SK-N-SH (cell line): ENCODE data around the gene INHBE. TPM values are rescaled to one million over a fixed set of nuclear protein-coding genes. Genes with fewer than 3 reads are reported as not detected.

ENCODE experiments used
- CTCF ChIA-PET: fragments of 300-600, 350-600 bp; formaldehyde crosslinking; extraction: SDS; loops from one replicate; lab custom pipeline; 2021; lab: Yijun Ruan, JAX
- POLR2A ChIA-PET: fragments of 350-600 bp; sonication (Branson Sonifier 250); formaldehyde crosslinking; extraction: SDS; loops from one replicate; lab custom pipeline; 2020; ENCODE audit warnings: antibody characterized with exemption, inconsistent platforms; lab: Yijun Ruan, JAX
- DNase-seq: peaks from one replicate; pipeline ENCODE4 v3.0.0; 2012
- H2AFZ ChIP-seq: fragments of 200-600 bp; sonication (generic); 2 replicates; pipeline ENCODE4 v1.8.1; 2016; ENCODE audit warnings: antibody characterized with exemption, mild to moderate bottlenecking, low read depth
- H3F3A ChIP-seq: fragments of 200-600 bp; sonication (generic); replicated peaks from 2 replicates; pipeline ENCODE3; 2016; ENCODE audit warnings: antibody characterized with exemption, mild to moderate bottlenecking; ENCODE audit not compliant: insufficient read depth
- H3K27ac ChIP-seq, 2 experiments: fragments of 200-500 bp in 1 of 2; fragments of 200-600 bp in 1 of 2; sonication (Bioruptor generic) in 1 of 2; sonication (generic), shearing (Covaris generic) in 1 of 2; 2 replicates each; pipeline versions ENCODE4 v1.5.1 to v1.6.1; 2014 to 2016; ENCODE audit warnings: low read depth in 2 of 2, inconsistent platforms in 1 of 2, low read length in 1 of 2, mild to moderate bottlenecking in 1 of 2, mixed read lengths in 1 of 2
- H3K27me3 ChIP-seq: fragments of 200-600 bp; sonication (generic), shearing (Covaris generic); 2 replicates; pipeline ENCODE4 v1.6.1; 2016; ENCODE audit warnings: mixed run types; ENCODE audit not compliant: insufficient read depth
- H3K36me3 ChIP-seq, 2 experiments: fragments of 200-500 bp in 1 of 2; fragments of 200-600 bp in 1 of 2; sonication (Bioruptor generic) in 1 of 2; sonication (generic) in 1 of 2; replicated peaks in 1 of 2; 2 replicates each; pipeline versions ENCODE3 to v1.5.1; 2014 to 2016; ENCODE audit warnings: low read length in 1 of 2, mild to moderate bottlenecking in 1 of 2; ENCODE audit not compliant: insufficient read depth in 2 of 2, control insufficient read depth in 1 of 2
- H3K4me1 ChIP-seq, 2 experiments: fragments of 200-500 bp in 1 of 2; fragments of 200-600 bp in 1 of 2; sonication (Bioruptor generic) in 1 of 2; sonication (generic), shearing (Covaris generic) in 1 of 2; 2 replicates each; pipeline versions ENCODE4 v1.5.1 to v1.6.1; 2014 to 2016; ENCODE audit warnings: low read depth in 1 of 2, low read length in 1 of 2, mixed run types in 1 of 2; ENCODE audit not compliant: insufficient read depth in 2 of 2, control insufficient read depth in 1 of 2
- H3K4me2 ChIP-seq: fragments of 200-600 bp; sonication (generic), shearing (Covaris generic); 2 replicates; pipeline ENCODE4 v1.6.1; 2017; ENCODE audit warnings: mixed run types
- H3K4me3 ChIP-seq, 2 experiments: fragments of 200-500 bp in 1 of 2; fragments of 200-600 bp in 1 of 2; sonication (Bioruptor generic) in 1 of 2; sonication (generic), shearing (Covaris generic) in 1 of 2; 2 replicates each; pipeline versions ENCODE4 v1.5.1 to v1.8.1; 2014 to 2016; ENCODE audit warnings: low read depth in 2 of 2, inconsistent platforms in 1 of 2, low read length in 1 of 2, mild to moderate bottlenecking in 1 of 2, mixed read lengths in 1 of 2, moderate library complexity in 1 of 2
- H3K79me2 ChIP-seq: fragments of 200-600 bp; sonication (generic); 2 replicates; pipeline ENCODE4 v1.8.1; 2017; ENCODE audit warnings: mild to moderate bottlenecking; ENCODE audit not compliant: insufficient read depth
- H3K9ac ChIP-seq: fragments of 200-600 bp; sonication (generic); 2 replicates; pipeline ENCODE4 v1.6.1; 2017; ENCODE audit warnings: mixed run types
- H3K9me2 ChIP-seq: fragments of 200-600 bp; sonication (generic); 2 replicates; pipeline ENCODE4 v1.6.1; 2017; ENCODE audit warnings: mixed run types
- H3K9me3 ChIP-seq: fragments of 200-600 bp; sonication (generic); 2 replicates; pipeline ENCODE4 v1.6.1; 2017; ENCODE audit warnings: mixed run types, mild to moderate bottlenecking, moderate library complexity
- H4K20me1 ChIP-seq: fragments of 200-600 bp; sonication (generic); 2 replicates; pipeline ENCODE4 v1.6.1; 2017; ENCODE audit warnings: mild to moderate bottlenecking, mixed run types; ENCODE audit not compliant: insufficient read depth
- ELF1 ChIP-seq: IDR thresholded peaks from 2 replicates; pipeline ENCODE4 v1.4.0; 2012
- EZH2phosphoT487 ChIP-seq: fragments of 200-600 bp; sonication (generic); IDR thresholded peaks from 2 replicates; pipeline ENCODE4 v1.6.1; 2017; ENCODE audit warnings: low read depth, mixed run types, mild to moderate bottlenecking, antibody characterized with exemption, moderate library complexity, borderline replicate concordance
- FOXM1 ChIP-seq: IDR thresholded peaks from 2 replicates; pipeline ENCODE4 v1.4.0; 2012; ENCODE audit warnings: low read depth, mild to moderate bottlenecking
- GATA2 ChIP-seq: sonication (generic); formaldehyde crosslinking; IDR thresholded peaks from 2 replicates; pipeline ENCODE4 v1.5.0; 2020; ENCODE audit warnings: mild to moderate bottlenecking, missing genetic modification reagents
- JUND ChIP-seq: IDR thresholded peaks from 2 replicates; pipeline ENCODE4 v1.4.0; 2012
- MEF2A ChIP-seq: IDR thresholded peaks from 2 replicates; pipeline ENCODE4 v1.4.0; 2012; ENCODE audit warnings: low read depth, borderline replicate concordance
- RAD21 ChIP-seq: IDR thresholded peaks from 2 replicates; pipeline ENCODE4 v1.6.1; 2012; ENCODE audit warnings: mild to moderate bottlenecking, low read length
- RCOR1 ChIP-seq: fragments of 150-350 bp; IDR thresholded peaks from 2 replicates; pipeline ENCODE4 v1.6.1; 2017; ENCODE audit warnings: antibody characterized with exemption, low read length
- RXRA ChIP-seq: IDR thresholded peaks from 2 replicates; pipeline ENCODE4 v1.4.0; 2012; ENCODE audit warnings: low read depth, mild to moderate bottlenecking, borderline replicate concordance
- SIN3A ChIP-seq: IDR thresholded peaks from 2 replicates; pipeline ENCODE4 v1.6.1; 2012; ENCODE audit warnings: low read depth, mild to moderate bottlenecking, low read length, moderate library complexity, borderline replicate concordance
- TAF1 ChIP-seq: IDR thresholded peaks from 2 replicates; pipeline ENCODE4 v1.6.1; 2012; ENCODE audit warnings: low read depth, mild to moderate bottlenecking, low read length, moderate library complexity, borderline replicate concordance
- TCF12 ChIP-seq: IDR thresholded peaks from 2 replicates; pipeline ENCODE4 v1.4.0; 2012
- WGBS: methylation state at CpG from one replicate; pipeline ENCODE4 v1.1.6; 2017; ENCODE audit warnings: low lambda C conversion rate; 5-methylcytosine and 5-hydroxymethylcytosine counted together
- polyA plus RNA-seq, 3 experiments: library from polyadenylated mRNA; depleted of rRNA; stranded (reverse); fragments of >200 nt; gene quantifications; 2 replicates each; pipeline ENCODE4 v1.2.3, GENCODE V29; 2012
- TF ChIP-seq, protein P1 (sequence below): fragments of 150-350 bp; IDR thresholded peaks from 2 replicates; pipeline ENCODE4 v1.6.1; 2017; ENCODE audit warnings: antibody characterized with exemption, low read length, low read depth, borderline replicate concordance
- TF ChIP-seq, protein P2 (sequence below): fragments of 150-350 bp; IDR thresholded peaks from 2 replicates; pipeline ENCODE4 v1.6.1; 2016; ENCODE audit warnings: mild to moderate bottlenecking, low read depth, low read length
- TF ChIP-seq, protein P3 (sequence below): IDR thresholded peaks from 2 replicates; pipeline ENCODE4; 2012
- TF ChIP-seq, protein P4 (sequence below): IDR thresholded peaks from 2 replicates; pipeline ENCODE4 v1.6.1; 2012; ENCODE audit warnings: mild to moderate bottlenecking, low read depth, low read length, moderate library complexity

Gene INHBE
- polyA plus RNA-seq, 1 of the 3 experiments (the other 2 are of a cell fraction), result 0.03 TPM

DNA sequence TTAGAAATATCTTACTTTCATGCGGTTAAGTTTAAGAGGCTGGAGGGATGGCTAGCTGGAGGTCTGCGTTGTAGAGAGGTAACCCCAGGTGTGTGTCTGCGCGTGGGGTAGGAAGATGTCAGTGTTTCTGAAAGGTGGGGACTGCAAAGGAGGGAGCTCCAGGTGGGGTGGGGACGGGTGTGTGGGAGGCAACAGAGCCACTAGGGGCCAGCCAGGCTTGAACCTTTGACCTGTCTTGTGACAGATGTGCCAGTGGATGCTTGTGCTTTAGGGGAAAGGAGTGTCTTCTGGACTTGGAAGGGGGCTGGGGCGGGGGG, 5.3 kb downstream of the INHBE start:
- H3K27ac ChIP-seq, result no peak overlapping the region
- ChIA-PET POLR2A (no interaction called here), CTCF (interaction anchor here (0.6 to 13.7 kb wide), 16 partner anchors 8 to 245 kb away, joined by 3 to 391 read pairs (median 8); partner anchors contain the start of genes B4GALNT1, MARS1, NXPH4 and STAC3)
- H3K36me3 ChIP-seq, result no peaks in the 10 kb centered on the region
- under 1% methylated on average over 6 of the region's 6 CpGs for WGBS
- no peak for DNase-seq
- no peaks in the 10 kb centered on the region for H4K20me1 ChIP-seq
- TF ChIP-seq JUND (no peak), TAF1 (no peak), RAD21 (no peak), ELF1 (no peak), MEF2A (no peak), TCF12 (no peak), RCOR1 (no peak), FOXM1 (no peak), GATA2 (CRISPR knock-in tag) (no peak), SIN3A (no peak), RXRA (no peak), EZH2phosphoT487 (no peak)
- TF ChIP-seq, protein P1, sequence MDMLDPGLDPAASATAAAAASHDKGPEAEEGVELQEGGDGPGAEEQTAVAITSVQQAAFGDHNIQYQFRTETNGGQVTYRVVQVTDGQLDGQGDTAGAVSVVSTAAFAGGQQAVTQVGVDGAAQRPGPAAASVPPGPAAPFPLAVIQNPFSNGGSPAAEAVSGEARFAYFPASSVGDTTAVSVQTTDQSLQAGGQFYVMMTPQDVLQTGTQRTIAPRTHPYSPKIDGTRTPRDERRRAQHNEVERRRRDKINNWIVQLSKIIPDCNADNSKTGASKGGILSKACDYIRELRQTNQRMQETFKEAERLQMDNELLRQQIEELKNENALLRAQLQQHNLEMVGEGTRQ, result no peak
- TF ChIP-seq, protein P2, sequence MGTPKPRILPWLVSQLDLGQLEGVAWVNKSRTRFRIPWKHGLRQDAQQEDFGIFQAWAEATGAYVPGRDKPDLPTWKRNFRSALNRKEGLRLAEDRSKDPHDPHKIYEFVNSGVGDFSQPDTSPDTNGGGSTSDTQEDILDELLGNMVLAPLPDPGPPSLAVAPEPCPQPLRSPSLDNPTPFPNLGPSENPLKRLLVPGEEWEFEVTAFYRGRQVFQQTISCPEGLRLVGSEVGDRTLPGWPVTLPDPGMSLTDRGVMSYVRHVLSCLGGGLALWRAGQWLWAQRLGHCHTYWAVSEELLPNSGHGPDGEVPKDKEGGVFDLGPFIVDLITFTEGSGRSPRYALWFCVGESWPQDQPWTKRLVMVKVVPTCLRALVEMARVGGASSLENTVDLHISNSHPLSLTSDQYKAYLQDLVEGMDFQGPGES, result no peak
- TF ChIP-seq, protein P3, sequence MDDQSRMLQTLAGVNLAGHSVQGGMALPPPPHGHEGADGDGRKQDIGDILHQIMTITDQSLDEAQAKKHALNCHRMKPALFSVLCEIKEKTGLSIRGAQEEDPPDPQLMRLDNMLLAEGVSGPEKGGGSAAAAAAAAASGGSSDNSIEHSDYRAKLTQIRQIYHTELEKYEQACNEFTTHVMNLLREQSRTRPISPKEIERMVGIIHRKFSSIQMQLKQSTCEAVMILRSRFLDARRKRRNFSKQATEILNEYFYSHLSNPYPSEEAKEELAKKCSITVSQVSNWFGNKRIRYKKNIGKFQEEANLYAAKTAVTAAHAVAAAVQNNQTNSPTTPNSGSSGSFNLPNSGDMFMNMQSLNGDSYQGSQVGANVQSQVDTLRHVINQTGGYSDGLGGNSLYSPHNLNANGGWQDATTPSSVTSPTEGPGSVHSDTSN, result no peak
- TF ChIP-seq, protein P4, sequence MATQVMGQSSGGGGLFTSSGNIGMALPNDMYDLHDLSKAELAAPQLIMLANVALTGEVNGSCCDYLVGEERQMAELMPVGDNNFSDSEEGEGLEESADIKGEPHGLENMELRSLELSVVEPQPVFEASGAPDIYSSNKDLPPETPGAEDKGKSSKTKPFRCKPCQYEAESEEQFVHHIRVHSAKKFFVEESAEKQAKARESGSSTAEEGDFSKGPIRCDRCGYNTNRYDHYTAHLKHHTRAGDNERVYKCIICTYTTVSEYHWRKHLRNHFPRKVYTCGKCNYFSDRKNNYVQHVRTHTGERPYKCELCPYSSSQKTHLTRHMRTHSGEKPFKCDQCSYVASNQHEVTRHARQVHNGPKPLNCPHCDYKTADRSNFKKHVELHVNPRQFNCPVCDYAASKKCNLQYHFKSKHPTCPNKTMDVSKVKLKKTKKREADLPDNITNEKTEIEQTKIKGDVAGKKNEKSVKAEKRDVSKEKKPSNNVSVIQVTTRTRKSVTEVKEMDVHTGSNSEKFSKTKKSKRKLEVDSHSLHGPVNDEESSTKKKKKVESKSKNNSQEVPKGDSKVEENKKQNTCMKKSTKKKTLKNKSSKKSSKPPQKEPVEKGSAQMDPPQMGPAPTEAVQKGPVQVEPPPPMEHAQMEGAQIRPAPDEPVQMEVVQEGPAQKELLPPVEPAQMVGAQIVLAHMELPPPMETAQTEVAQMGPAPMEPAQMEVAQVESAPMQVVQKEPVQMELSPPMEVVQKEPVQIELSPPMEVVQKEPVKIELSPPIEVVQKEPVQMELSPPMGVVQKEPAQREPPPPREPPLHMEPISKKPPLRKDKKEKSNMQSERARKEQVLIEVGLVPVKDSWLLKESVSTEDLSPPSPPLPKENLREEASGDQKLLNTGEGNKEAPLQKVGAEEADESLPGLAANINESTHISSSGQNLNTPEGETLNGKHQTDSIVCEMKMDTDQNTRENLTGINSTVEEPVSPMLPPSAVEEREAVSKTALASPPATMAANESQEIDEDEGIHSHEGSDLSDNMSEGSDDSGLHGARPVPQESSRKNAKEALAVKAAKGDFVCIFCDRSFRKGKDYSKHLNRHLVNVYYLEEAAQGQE, result no peak
- H3K79me2 ChIP-seq, result no peaks in the 10 kb centered on the region
- H2AFZ ChIP-seq, result peak overlapping the region; percentile 97; the same call in 1 of the 2 replicates
- H3K9ac ChIP-seq, result no peak overlapping the region
- H3F3A ChIP-seq, result peaks cover 5% of the 10 kb centered on the region
- H3K4me1 ChIP-seq, result peaks cover 0 to 23% of the 10 kb centered on the region in 2 experiments; a peak in 2 of 4 replicates
- 0 out of 2 replicates have a peak, but pooled peaks cover 3% of the 10 kb centered on the region for H3K27me3 ChIP-seq
- peak overlapping the region; percentile 67 to 90; a peak in 3 of 4 replicates for H3K4me3 ChIP-seq
- peak overlapping the region; percentile 94 for H3K4me2 ChIP-seq
- no peaks in the 10 kb centered on the region for H3K9me3 ChIP-seq
- H3K9me2 ChIP-seq, result no peaks in the 10 kb centered on the region
